Measurements from ENCODE around the gene ABCC6.

The ABCC6 gene

GRCh38 chr16:16159662-16160061, 63.6 kb downstream of the ABCC6 start:
- Histone ChIP-seq H3K4me2 (ENCODE audit: insufficient read depth, low read length) (no peak overlapping the region), H3K9ac (ENCODE audit: low read depth, low read length) (no peak overlapping the region), H3K4me3 (ENCODE audit: low read depth in 1 of 2, low read length in 2 of 2) (no peak overlapping the region), H3K27me3 (ENCODE audit: insufficient read depth, low read length, poor library complexity) (no peaks in the 10 kb centered on the region), H3K4me1 (ENCODE audit: insufficient read depth, low read length) (peaks cover 19% of the 10 kb centered on the region; the same call in 1 of the 2 replicates), H4K20me1 (ENCODE audit: insufficient read depth, low read length) (no peaks in the 10 kb centered on the region), H2AFZ (ENCODE audit: low read depth, low read length) (no peak overlapping the region), H3K79me2 (ENCODE audit: insufficient read depth, low read length) (no peaks in the 10 kb centered on the region), H3K36me3 (ENCODE audit: insufficient read depth, low read length) (no peaks in the 10 kb centered on the region), H3K9me3 (ENCODE audit: insufficient read depth, low read length, severe bottlenecking) (peaks cover 26% of the 10 kb centered on the region), H3K27ac (ENCODE audit: low read length) (no peak overlapping the region)
- TF ChIP-seq EZH2 (IDR thresholded peaks at IDR 0.05; ENCODE audit: borderline replicate concordance, low read depth, low read length, severe bottlenecking) (no peak), CTCF (IDR thresholded peaks at IDR 0.05; ENCODE audit: borderline replicate concordance, extremely low read depth, low read length, poor library complexity, severe bottlenecking) (no peak)
- ATAC-seq (ENCODE audit: insufficient read depth, low read depth) (no peak), DNase-seq (no peak)

DNA sequence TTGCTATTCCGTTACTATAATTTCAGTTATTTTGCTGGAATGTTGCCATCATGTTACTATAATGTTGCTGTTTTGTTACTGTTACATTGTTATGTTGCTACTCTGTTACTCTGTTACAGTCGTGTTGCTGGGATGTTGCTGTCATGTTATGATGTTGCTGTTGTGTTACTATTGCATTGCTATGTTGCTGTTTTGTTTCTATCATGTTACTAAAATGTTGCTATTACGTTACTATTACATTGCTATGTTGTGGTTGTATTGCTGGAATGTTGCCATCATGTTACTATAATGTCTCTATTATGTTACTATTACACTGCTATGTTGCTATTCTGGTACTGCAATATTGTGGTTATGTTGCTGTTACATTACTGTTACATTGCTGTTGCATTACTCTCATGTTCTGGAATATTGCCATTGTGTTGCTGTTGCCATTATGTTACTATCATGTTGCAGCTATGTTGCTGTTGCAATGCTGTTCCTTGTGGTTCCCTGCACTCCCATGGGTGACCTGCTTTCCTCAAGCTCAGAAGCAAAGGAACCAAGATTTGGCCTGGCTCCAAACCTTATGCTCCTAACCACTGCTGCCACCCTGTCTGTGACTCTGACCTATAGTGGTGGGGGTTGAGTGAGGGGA, 64.4 kb downstream of the ABCC6 start:
- no peaks in the 10 kb centered on the region for H4K20me1 ChIP-seq (ENCODE audit: insufficient read depth, low read length)
- H2AFZ ChIP-seq (ENCODE audit: low read depth, low read length): no peak overlapping the region
- TF ChIP-seq EZH2 (IDR thresholded peaks at IDR 0.05; ENCODE audit: borderline replicate concordance, low read depth, low read length, severe bottlenecking): no peak
- no peak for DNase-seq
- no peak overlapping the region for H3K27ac ChIP-seq (ENCODE audit: low read length)
- H3K27me3 ChIP-seq (ENCODE audit: insufficient read depth, low read length, poor library complexity): no peaks in the 10 kb centered on the region
- no peak overlapping the region for H3K9ac ChIP-seq (ENCODE audit: low read depth, low read length)
- no peak overlapping the region for H3K4me2 ChIP-seq (ENCODE audit: insufficient read depth, low read length)
- H3K79me2 ChIP-seq (ENCODE audit: insufficient read depth, low read length): no peaks in the 10 kb centered on the region
- H3K36me3 ChIP-seq (ENCODE audit: insufficient read depth, low read length): no peaks in the 10 kb centered on the region
- H3K4me1 ChIP-seq (ENCODE audit: insufficient read depth, low read length): peaks cover 14% of the 10 kb centered on the region; the same call in 1 of the 2 replicates
- H3K9me3 ChIP-seq (ENCODE audit: insufficient read depth, low read length, severe bottlenecking): peaks cover 26% of the 10 kb centered on the region
- no peak overlapping the region for H3K4me3 ChIP-seq (ENCODE audit: low read depth in 1 of 2, low read length in 2 of 2)
- no peak for ATAC-seq (ENCODE audit: insufficient read depth, low read depth)

- DNase-seq: no peak
- Histone ChIP-seq H3K9me3 (ENCODE audit: insufficient read depth, low read length, severe bottlenecking) (peaks cover 26% of the 10 kb centered on the region), H3K4me2 (ENCODE audit: insufficient read depth, low read length) (no peak overlapping the region), H3K27me3 (ENCODE audit: insufficient read depth, low read length, poor library complexity) (no peaks in the 10 kb centered on the region), H2AFZ (ENCODE audit: low read depth, low read length) (no peak overlapping the region), H3K4me3 (ENCODE audit: low read depth in 1 of 2, low read length in 2 of 2) (no peak overlapping the region), H3K4me1 (ENCODE audit: insufficient read depth, low read length) (peaks cover 8% of the 10 kb centered on the region; the same call in 1 of the 2 replicates), H3K27ac (ENCODE audit: low read length) (no peak overlapping the region), H4K20me1 (ENCODE audit: insufficient read depth, low read length) (no peaks in the 10 kb centered on the region), H3K9ac (ENCODE audit: low read depth, low read length) (no peak overlapping the region), H3K36me3 (ENCODE audit: insufficient read depth, low read length) (no peaks in the 10 kb centered on the region), H3K79me2 (ENCODE audit: insufficient read depth, low read length) (no peaks in the 10 kb centered on the region)
- no peak for ATAC-seq (ENCODE audit: insufficient read depth, low read depth)
- no peak for TF ChIP-seq CTCF (IDR thresholded peaks at IDR 0.05; ENCODE audit: borderline replicate concordance, extremely low read depth, low read length, poor library complexity, severe bottlenecking)
- TF ChIP-seq EZH2 (IDR thresholded peaks at IDR 0.05; ENCODE audit: borderline replicate concordance, low read depth, low read length, severe bottlenecking): no peak
These were observed 65.1 kb downstream of the ABCC6 start for GRCh38 chr16:16158082-16158658.

- H4K20me1 ChIP-seq (ENCODE audit: insufficient read depth, low read length): no peaks in the 10 kb centered on the region
- no peak overlapping the region for H3K27ac ChIP-seq (ENCODE audit: low read length)
- DNase-seq: no peak
- ATAC-seq (ENCODE audit: insufficient read depth, low read depth): no peak
- peaks cover 26% of the 10 kb centered on the region for H3K9me3 ChIP-seq (ENCODE audit: insufficient read depth, low read length, severe bottlenecking)
- no peaks in the 10 kb centered on the region for H3K79me2 ChIP-seq (ENCODE audit: insufficient read depth, low read length)
- TF ChIP-seq CTCF (IDR thresholded peaks at IDR 0.05; ENCODE audit: borderline replicate concordance, extremely low read depth, low read length, poor library complexity, severe bottlenecking): no peak
- no peak for TF ChIP-seq EZH2 (IDR thresholded peaks at IDR 0.05; ENCODE audit: borderline replicate concordance, low read depth, low read length, severe bottlenecking)
- no peaks in the 10 kb centered on the region for H3K36me3 ChIP-seq (ENCODE audit: insufficient read depth, low read length)
- no peak overlapping the region for H3K4me3 ChIP-seq (ENCODE audit: low read depth in 1 of 2, low read length in 2 of 2)
- no peaks in the 10 kb centered on the region for H3K27me3 ChIP-seq (ENCODE audit: insufficient read depth, low read length, poor library complexity)
- H3K4me2 ChIP-seq (ENCODE audit: insufficient read depth, low read length): no peak overlapping the region
- no peaks in the 10 kb centered on the region for H3K4me1 ChIP-seq (ENCODE audit: insufficient read depth, low read length)
- H2AFZ ChIP-seq (ENCODE audit: low read depth, low read length): no peak overlapping the region
- H3K9ac ChIP-seq (ENCODE audit: low read depth, low read length): no peak overlapping the region
These were observed 66.1 kb downstream of the ABCC6 start for GRCh38 chr16:16157166-16157565.
